Loucy (cell line): ENCODE results near the gene PTPRN2.

Source experiments
- H2AFZ ChIP-seq: fragments of 200-600 bp; sonication (generic); 2 replicates; pipeline ENCODE4 v1.6.0; 2016; ENCODE audit warnings: antibody characterized with exemption, mild to moderate bottlenecking, low read length, moderate library complexity
- H3F3A ChIP-seq: fragments of 200-600 bp; 2 replicates; pipeline ENCODE4 v1.6.0; 2016; ENCODE audit warnings: antibody characterized with exemption, low read depth, mild to moderate bottlenecking
- H3K27me3 ChIP-seq: fragments of 200-600 bp; sonication (generic); 2 replicates; pipeline ENCODE4 v1.6.1; 2014; ENCODE audit warnings: low read length, mild to moderate bottlenecking; ENCODE audit not compliant: insufficient read depth, poor library complexity, severe bottlenecking
- H3K36me3 ChIP-seq: fragments of 200-600 bp; sonication (generic); 2 replicates; pipeline ENCODE4 v1.6.1; 2016; ENCODE audit warnings: low read length; ENCODE audit not compliant: insufficient read depth
- H3K4me1 ChIP-seq: fragments of 200-600 bp; sonication (generic); 2 replicates; pipeline ENCODE4 v1.5.1; 2014; ENCODE audit warnings: low read length, mild to moderate bottlenecking; ENCODE audit not compliant: insufficient read depth, poor library complexity, severe bottlenecking
- H3K4me2 ChIP-seq: fragments of 200-600 bp; sonication (generic); 2 replicates; pipeline ENCODE4 v1.6.0; 2014; ENCODE audit warnings: antibody characterized with exemption, low read length, low read depth, mild to moderate bottlenecking; ENCODE audit not compliant: poor library complexity, severe bottlenecking
- H3K4me3 ChIP-seq: fragments of 200-600 bp; sonication (generic); 2 replicates; pipeline ENCODE4 v1.5.1; 2014; ENCODE audit warnings: low read length, mild to moderate bottlenecking, mixed read lengths; ENCODE audit not compliant: poor library complexity, severe bottlenecking
- H3K79me2 ChIP-seq: fragments of 200-600 bp; sonication (generic); 2 replicates; pipeline ENCODE4 v1.6.1; 2014; ENCODE audit warnings: low read length; ENCODE audit not compliant: insufficient read depth
- H3K9ac ChIP-seq: fragments of 200-600 bp; sonication (generic); 2 replicates; pipeline ENCODE4 v1.6.0; 2014; ENCODE audit warnings: mild to moderate bottlenecking, low read depth, low read length, moderate library complexity; ENCODE audit not compliant: poor library complexity, severe bottlenecking
- H3K9me2 ChIP-seq: fragments of 200-600 bp; sonication (generic); replicated peaks from 2 replicates; pipeline ENCODE4 v1.6.1; 2016; ENCODE audit warnings: low read depth, low read length, mixed read lengths
- H3K9me3 ChIP-seq: fragments of 200-600 bp; sonication (generic); 2 replicates; pipeline ENCODE4 v1.6.1; 2014; ENCODE audit warnings: mild to moderate bottlenecking, antibody characterized with exemption, low read length, low read depth; ENCODE audit not compliant: insufficient read depth
- H4K20me1 ChIP-seq: fragments of 200-600 bp; sonication (generic); 2 replicates; pipeline ENCODE4 v1.6.0; 2014; ENCODE audit warnings: antibody characterized with exemption, low read length, mild to moderate bottlenecking; ENCODE audit not compliant: insufficient read depth, poor library complexity, severe bottlenecking
- EZH2phosphoT487 ChIP-seq: fragments of 200-600 bp; IDR thresholded peaks from 2 replicates; pipeline ENCODE4 v1.6.1; 2018; ENCODE audit warnings: antibody characterized with exemption, mild to moderate bottlenecking, moderate library complexity, borderline replicate concordance
- TF ChIP-seq, protein P1 (sequence below): fragments of 200-600 bp; sonication (generic); conservative IDR thresholded peaks from 2 replicates; pipeline ENCODE4 v1.5.1; 2014; ENCODE audit warnings: mild to moderate bottlenecking, antibody characterized with exemption, low read length

PTPRN2 gene

DNA sequence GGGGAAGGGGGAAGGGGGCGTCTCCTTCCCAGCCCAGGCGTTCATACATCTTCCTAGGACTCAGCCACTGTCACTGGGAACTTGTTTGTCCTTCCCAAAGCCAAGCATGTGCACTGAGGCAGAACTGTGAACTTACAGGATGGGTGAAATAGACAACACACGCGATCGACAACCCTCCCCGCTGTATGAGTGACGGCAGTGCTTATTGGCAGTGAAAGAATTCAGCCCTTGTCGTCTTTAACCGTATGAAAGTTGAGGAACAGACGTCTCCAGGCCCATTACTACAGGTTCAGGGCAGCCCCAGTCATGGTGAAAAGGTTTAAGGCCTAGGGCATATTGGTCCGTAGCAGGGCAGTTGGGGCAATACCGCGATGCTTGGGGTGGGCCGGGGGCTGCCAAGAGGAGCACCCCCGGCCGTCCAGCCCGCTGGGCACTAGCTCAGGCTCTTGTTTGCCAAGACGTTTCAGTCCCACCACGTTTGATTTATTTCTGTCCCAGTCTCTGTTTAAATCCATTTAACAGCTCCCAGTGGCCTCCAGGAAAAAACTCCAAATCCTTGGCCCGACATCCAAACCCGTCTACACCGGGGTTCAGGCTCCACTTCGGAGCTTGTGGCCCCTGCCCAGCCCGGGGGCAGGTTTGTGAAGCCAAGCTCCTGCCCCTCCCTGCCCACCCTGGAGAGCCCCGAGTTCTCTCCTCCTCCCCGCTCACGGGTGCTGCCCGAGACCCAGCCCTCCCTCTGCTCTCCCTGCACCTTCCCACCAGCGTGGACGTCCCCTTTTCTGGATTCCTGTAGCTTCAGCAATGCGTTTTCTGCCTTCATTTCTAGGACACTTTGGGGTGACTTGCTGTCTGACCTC is 1091.0 kb downstream of the PTPRN2 start:
- Histone ChIP-seq H3K9ac (no peak overlapping the region), H3F3A (no peaks in the 10 kb centered on the region), H3K9me2 (no peaks in the 10 kb centered on the region), H4K20me1 (no peaks in the 10 kb centered on the region), H3K4me2 (no peak overlapping the region), H3K4me1 (no peaks in the 10 kb centered on the region), H3K36me3 (no peaks in the 10 kb centered on the region), H3K79me2 (no peaks in the 10 kb centered on the region), H3K4me3 (no peak overlapping the region), H2AFZ (no peak overlapping the region), H3K27me3 (no peaks in the 10 kb centered on the region), H3K9me3 (no peaks in the 10 kb centered on the region; the same call in 1 of the 2 replicates)
- no peak for TF ChIP-seq EZH2phosphoT487
- TF ChIP-seq, protein P1, sequence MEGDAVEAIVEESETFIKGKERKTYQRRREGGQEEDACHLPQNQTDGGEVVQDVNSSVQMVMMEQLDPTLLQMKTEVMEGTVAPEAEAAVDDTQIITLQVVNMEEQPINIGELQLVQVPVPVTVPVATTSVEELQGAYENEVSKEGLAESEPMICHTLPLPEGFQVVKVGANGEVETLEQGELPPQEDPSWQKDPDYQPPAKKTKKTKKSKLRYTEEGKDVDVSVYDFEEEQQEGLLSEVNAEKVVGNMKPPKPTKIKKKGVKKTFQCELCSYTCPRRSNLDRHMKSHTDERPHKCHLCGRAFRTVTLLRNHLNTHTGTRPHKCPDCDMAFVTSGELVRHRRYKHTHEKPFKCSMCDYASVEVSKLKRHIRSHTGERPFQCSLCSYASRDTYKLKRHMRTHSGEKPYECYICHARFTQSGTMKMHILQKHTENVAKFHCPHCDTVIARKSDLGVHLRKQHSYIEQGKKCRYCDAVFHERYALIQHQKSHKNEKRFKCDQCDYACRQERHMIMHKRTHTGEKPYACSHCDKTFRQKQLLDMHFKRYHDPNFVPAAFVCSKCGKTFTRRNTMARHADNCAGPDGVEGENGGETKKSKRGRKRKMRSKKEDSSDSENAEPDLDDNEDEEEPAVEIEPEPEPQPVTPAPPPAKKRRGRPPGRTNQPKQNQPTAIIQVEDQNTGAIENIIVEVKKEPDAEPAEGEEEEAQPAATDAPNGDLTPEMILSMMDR: no peak

DNA sequence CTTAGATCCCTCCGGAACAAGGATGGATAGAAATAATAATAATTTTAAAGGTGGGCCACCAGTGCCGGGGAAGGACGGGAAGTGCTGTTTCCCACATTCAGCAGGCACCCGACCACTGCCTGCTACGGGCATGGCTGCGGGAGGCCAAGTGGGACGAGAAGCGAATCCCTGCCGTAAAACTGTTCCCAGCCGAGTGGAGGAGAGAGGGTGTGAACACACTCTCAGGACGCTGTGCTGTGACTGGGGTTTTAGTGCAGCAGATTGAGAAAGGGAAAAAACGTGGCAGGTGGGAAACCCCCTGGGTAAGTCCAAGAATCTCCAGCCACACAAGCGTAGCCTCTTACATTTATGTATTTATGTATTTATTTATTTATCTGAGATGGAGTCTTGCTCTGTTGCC is 1092.0 kb downstream of the PTPRN2 start:
- H3K4me3 ChIP-seq: no peak overlapping the region
- H3K27me3 ChIP-seq: no peaks in the 10 kb centered on the region
- H3K9ac ChIP-seq: no peak overlapping the region
- peaks cover 2% of the 10 kb centered on the region for H3K4me1 ChIP-seq
- no peaks in the 10 kb centered on the region; the same call in 1 of the 2 replicates for H3K9me3 ChIP-seq
- H3K36me3 ChIP-seq: no peaks in the 10 kb centered on the region
- TF ChIP-seq, protein P1: no peak
- no peak for TF ChIP-seq EZH2phosphoT487
- no peaks in the 10 kb centered on the region for H3F3A ChIP-seq
- no peak overlapping the region for H3K4me2 ChIP-seq
- no peak overlapping the region for H2AFZ ChIP-seq
- H3K9me2 ChIP-seq: no peaks in the 10 kb centered on the region
- H4K20me1 ChIP-seq: no peaks in the 10 kb centered on the region
- H3K79me2 ChIP-seq: no peaks in the 10 kb centered on the region

DNA sequence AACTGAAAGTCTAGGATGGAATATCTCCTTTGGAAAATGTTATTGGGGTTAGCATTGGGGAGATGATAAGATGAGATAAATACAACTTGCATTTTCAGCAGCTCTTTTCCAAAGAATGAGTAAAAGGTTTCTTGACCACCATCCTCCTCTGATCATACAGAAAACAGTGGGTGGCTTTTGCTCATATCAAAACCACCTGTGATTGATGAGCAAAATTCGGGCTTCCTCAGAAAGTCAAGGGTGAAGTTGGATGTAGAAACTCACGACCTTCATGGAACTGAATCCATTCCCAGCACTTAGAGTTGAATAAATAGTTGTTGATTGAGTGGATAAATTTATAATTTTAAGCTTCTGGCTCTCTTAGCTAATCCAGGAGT is 1092.5 kb downstream of the PTPRN2 start:
- Histone ChIP-seq H3K9ac (no peak overlapping the region), H3K27me3 (no peaks in the 10 kb centered on the region), H3K36me3 (no peaks in the 10 kb centered on the region), H3K4me3 (no peak overlapping the region), H3F3A (no peaks in the 10 kb centered on the region), H3K9me3 (no peaks in the 10 kb centered on the region; the same call in 1 of the 2 replicates), H3K4me2 (no peak overlapping the region), H3K9me2 (no peaks in the 10 kb centered on the region), H4K20me1 (no peaks in the 10 kb centered on the region), H2AFZ (no peak overlapping the region), H3K79me2 (no peaks in the 10 kb centered on the region), H3K4me1 (peaks cover 4% of the 10 kb centered on the region)
- no peak for TF ChIP-seq EZH2phosphoT487
- TF ChIP-seq, protein P1: no peak
